Measurements from ENCODE around the gene ETFB.

- TF ChIP-seq CTCF (IDR thresholded peaks at IDR 0.05) (no peak), POLR2A (IDR thresholded peaks at IDR 0.05) (no peak)
Measured at GRCh38 chr19:51387924-51388389, 21.8 kb upstream of the ETFB start, which contains the start of gene LIM2.

All from lower leg skin (tissue), 3 donors.